ENCODE measurements around the gene SMIM7. TPM values are rescaled to one million over a fixed set of nuclear protein-coding genes. Genes with fewer than 3 reads are reported as not detected.

Gene SMIM7
- total and polyA plus RNA-seq, 2 of the 13 experiments (the other 11 are each of a cell fraction or from before 2014, with no cell fraction given): 55.7 to 74.9 TPM

- TF ChIP-seq ZBTB4 (CRISPR knock-in tag; IDR thresholded peaks at IDR 0.05; ENCODE audit: borderline replicate concordance) (0 out of 2 replicates have a peak, but pooled peaks have one; percentile 7), TMF1 (CRISPR knock-in tag; IDR thresholded peaks at IDR 0.05; ENCODE audit: low read depth) (no peak), CREM (IDR thresholded peaks at IDR 0.05) (peak; percentile 71; the same call in 1 of the 2 replicates), CREM (CRISPR knock-in tag; IDR thresholded peaks at IDR 0.05) (no peak), ZFP36L1 (CRISPR knock-in tag; IDR thresholded peaks at IDR 0.05) (peak; percentile 3; the same call in 1 of the 2 replicates), DMAP1 (CRISPR knock-in tag; IDR thresholded peaks at IDR 0.05) (peak; percentile 83; the same call in 1 of the 2 replicates), ZNF629 (CRISPR knock-in tag; conservative IDR thresholded peaks at IDR 0.05) (no peak), ZNF253 (CRISPR knock-in tag; IDR thresholded peaks at IDR 0.05; ENCODE audit: borderline replicate concordance) (no peak), ZBTB37 (CRISPR knock-in tag; IDR thresholded peaks at IDR 0.05) (no peak), KMT2B (CRISPR knock-in tag; IDR thresholded peaks at IDR 0.05) (no peak; the same call in none of the 2 replicates), HDAC6 (IDR thresholded peaks at IDR 0.05; ENCODE audit: low read depth, low read length) (no peak), ZNF703 (CRISPR knock-in tag; IDR thresholded peaks at IDR 0.05; ENCODE audit: borderline replicate concordance) (no peak), DNMT1 (CRISPR knock-in tag; IDR thresholded peaks at IDR 0.05) (no peak), CSRNP2 (CRISPR knock-in tag; conservative IDR thresholded peaks at IDR 0.05; ENCODE audit: low read depth) (no peak), SRSF1 (optimal IDR thresholded peaks at IDR 0.05; ENCODE audit: low read depth, low read length) (peak; percentile 8), MIER2 (CRISPR knock-in tag; IDR thresholded peaks at IDR 0.05) (peak; percentile 31; the same call in 1 of the 2 replicates), TARDBP (CRISPR knock-in tag; IDR thresholded peaks at IDR 0.05) (peak; percentile 71), GPN1 (CRISPR knock-in tag; IDR thresholded peaks at IDR 0.05; ENCODE audit: borderline replicate concordance) (no peak), ISL2 (CRISPR knock-in tag; IDR thresholded peaks at IDR 0.05) (peak; percentile 23; the same call in 1 of the 2 replicates), ZBTB25 (CRISPR knock-in tag; IDR thresholded peaks at IDR 0.05) (peak; percentile 60; the same call in 1 of the 2 replicates), ZNF570 (CRISPR knock-in tag; IDR thresholded peaks at IDR 0.05; ENCODE audit: borderline replicate concordance) (0 out of 2 replicates have a peak, but pooled peaks have one; percentile 38), ZMAT5 (CRISPR knock-in tag; IDR thresholded peaks at IDR 0.05; ENCODE audit: borderline replicate concordance, low read depth) (no peak)
These were observed at the start of gene SMIM7 (continued) for GRCh38 chr19:16659832-16660708.
